ENCODE data around the gene KMT2C.

The KMT2C gene

GRCh38 chr7:152085131-152085530 is 350.7 kb downstream of the KMT2C start:
- peaks cover 6% of the 10 kb centered on the region for H3K9me3 ChIP-seq (ENCODE audit: control insufficient read depth, low read length)
- no peak overlapping the region for H3K4me3 ChIP-seq (ENCODE audit: insufficient read depth, low read depth, low read length, poor library complexity, severe bottlenecking)
- no peaks in the 10 kb centered on the region for H3K27me3 ChIP-seq (replicated peaks; ENCODE audit: control insufficient read depth, insufficient read depth, low read length, poor library complexity, severe bottlenecking)
- no peaks in the 10 kb centered on the region for H3K4me1 ChIP-seq (ENCODE audit: control insufficient read depth, insufficient read depth, low read length, poor library complexity, severe bottlenecking)
- no peaks in the 10 kb centered on the region for H3K36me3 ChIP-seq (ENCODE audit: control insufficient read depth, insufficient read depth, low read length)
- no peak overlapping the region for H3K27ac ChIP-seq (ENCODE audit: insufficient read depth, low read length, poor library complexity, severe bottlenecking)
- no peak for DNase-seq

Measured in effector memory CD4-positive, alpha-beta T cell (primary cell).